Transverse colon (tissue), 4 donors: ENCODE results near the gene FGGY. TPM values are rescaled to one million over a fixed set of nuclear protein-coding genes. Genes with fewer than 3 reads are reported as not detected.

Experiments used
- DNase-seq: peaks from one replicate; pipeline ENCODE4 v3.0.0-alpha.2; 2019
- H3K27ac ChIP-seq, 4 donors: fragments of 200-600 bp; sonication (generic); 2 replicates each; pipeline ENCODE4 v1.5.1; 2016 to 2018; ENCODE audit warnings: inconsistent platforms in 4 of 4
- H3K27me3 ChIP-seq: fragments of 200-600 bp; sonication (generic); 2 replicates; pipeline ENCODE4 v1.5.1; 2017; ENCODE audit warnings: inconsistent platforms
- H3K36me3 ChIP-seq, 4 donors: fragments of 200-600 bp; sonication (generic); 2 replicates each; pipeline ENCODE4 v1.5.1; 2017 to 2019; ENCODE audit warnings: inconsistent platforms in 4 of 4
- H3K4me1 ChIP-seq, 4 donors: fragments of 200-600 bp; sonication (generic); 2 replicates each; pipeline ENCODE4 v1.5.1; 2017 to 2020; ENCODE audit warnings: inconsistent platforms in 4 of 4
- H3K4me3 ChIP-seq, 4 donors: fragments of 200-600 bp; sonication (generic); 1 replicate in 1 of 4; 2 replicates in 3 of 4; pipeline versions ENCODE4 v1.5.1 to v1.6.1; 2017 to 2019; ENCODE audit warnings: inconsistent platforms in 4 of 4
- H3K9me3 ChIP-seq, 2 donors: fragments of 200-600 bp; sonication (generic); 2 replicates each; pipeline ENCODE4 v1.5.1; 2017 to 2019; ENCODE audit warnings: inconsistent platforms in 2 of 2
- CTCF ChIP-seq, 5 experiments: fragments of 200-600 bp in 3 of 5; fragments of 450-650 bp in 2 of 5; sonication (generic) in 3 of 5; IDR thresholded peaks; 1 replicate in 2 of 5; 2 replicates in 3 of 5; pipeline ENCODE4 v1.5.1; 2016 to 2017; ENCODE audit warnings: antibody characterized with exemption in 5 of 5, inconsistent platforms in 3 of 5, mild to moderate bottlenecking in 2 of 5, moderate library complexity in 1 of 5
- EP300 ChIP-seq: sonication (generic); formaldehyde crosslinking; IDR thresholded peaks from one replicate; pipeline ENCODE4 v1.6.1; 2017; ENCODE audit warnings: antibody characterized with exemption, low read depth
- POLR2A ChIP-seq: fragments of 450-650 bp; IDR thresholded peaks from one replicate; pipeline ENCODE4 v1.6.1; 2016; ENCODE audit warnings: antibody characterized with exemption, mild to moderate bottlenecking, moderate library complexity
- POLR2AphosphoS5 ChIP-seq, 3 donors: sonication (generic); formaldehyde crosslinking; IDR thresholded peaks; one replicate each; pipeline ENCODE4 v1.6.1; 2016; ENCODE audit warnings: antibody characterized with exemption in 3 of 3
- WGBS, 2 donors: methylation state at CpG; one replicate each; pipeline ENCODE4 v1.1.5; 2018; ENCODE audit warnings: low coverage in 1 of 2; 5-methylcytosine and 5-hydroxymethylcytosine counted together
- in situ Hi-C, 4 donors: fragments of 200-750 bp; cut with MboI; loops; one replicate each; pipeline versions ENCODE4 v1.15.0 to v1.15.1; 2017; ENCODE audit warnings: low sequenced_read_pairs in 3 of 4, low pct_ligation_motif_present in 1 of 4, low pct_unique_long_range_greater_than_20kb in 1 of 4
- intact Hi-C: fragments of 100-400 bp; cut with DNase I; formaldehyde crosslinking; loops from one replicate; pipeline ENCODE4 v1.15.1; 2023; ENCODE audit warnings: low total_unique reads
- total RNA-seq, 4 donors: library from RNA; depleted of rRNA; stranded (reverse); fragments of >200 nt; gene quantifications; one replicate each; pipeline ENCODE4 v1.1.0, GENCODE V29; 2016

FGGY gene
- total RNA-seq, 4 donors from 2014 or later: 18.2 to 97.7 (median 27.1) TPM

GRCh38 chr1:59428828-59429227 is 131.9 kb downstream of the FGGY start:
- WGBS, 2 donors: 71 to 80% methylated on average over 2 to 6 of the region's 6 CpGs
- Histone ChIP-seq H3K27me3 (no peaks in the 10 kb centered on the region), H3K9me3 (no peaks in the 10 kb centered on the region), H3K4me1 (peaks cover 0 to 18% (median 2%) of the 10 kb centered on the region in 4 donors), H3K36me3 (no peaks in the 10 kb centered on the region), H3K4me3 (no peak overlapping the region), H3K27ac (peak overlapping the region in 1 of 4 donors; percentile 43)
- DNase-seq: peak; percentile 45
- intact Hi-C loops: no loop called here
- in situ Hi-C loops: no loop called here
- TF ChIP-seq POLR2AphosphoS5 (IDR thresholded peaks at IDR 0.05): no peak
- no peak for TF ChIP-seq CTCF (IDR thresholded peaks at IDR 0.05)
- TF ChIP-seq POLR2A: no peak
- TF ChIP-seq EP300: no peak

GRCh38 chr1:59429656-59430055 is 132.8 kb downstream of the FGGY start:
- no peak for DNase-seq
- peaks cover 0 to 25% (median 4%) of the 10 kb centered on the region in 4 donors for H3K4me1 ChIP-seq
- TF ChIP-seq POLR2AphosphoS5 (IDR thresholded peaks at IDR 0.05) (no peak), POLR2A (no peak), CTCF (IDR thresholded peaks at IDR 0.05) (no peak), EP300 (no peak)
- WGBS, 2 donors: 50 to 71% methylated on average over 3 of the region's 3 CpGs
- H3K27ac ChIP-seq: peak overlapping the region in 1 of 4 donors; percentile 43
- in situ Hi-C loops: no loop called here
- intact Hi-C loops: no loop called here
- no peak overlapping the region for H3K4me3 ChIP-seq
- no peaks in the 10 kb centered on the region for H3K36me3 ChIP-seq
- no peaks in the 10 kb centered on the region for H3K9me3 ChIP-seq
- H3K27me3 ChIP-seq: no peaks in the 10 kb centered on the region

GRCh38 chr1:59431566-59432294 is 134.8 kb downstream of the FGGY start:
- Histone ChIP-seq H3K36me3 (no peaks in the 10 kb centered on the region), H3K27me3 (no peaks in the 10 kb centered on the region), H3K27ac (no peak overlapping the region), H3K9me3 (no peaks in the 10 kb centered on the region), H3K4me3 (no peak overlapping the region), H3K4me1 (peaks cover 0 to 25% (median 4%) of the 10 kb centered on the region in 4 donors)
- no peak for DNase-seq
- intact Hi-C loops (no loop called here), in situ Hi-C loops (no loop called here)
- 44 to 77% methylated on average over 1 to 3 of the region's 3 CpGs for WGBS, 2 donors
- TF ChIP-seq EP300 (no peak), CTCF (IDR thresholded peaks at IDR 0.05) (no peak), POLR2AphosphoS5 (IDR thresholded peaks at IDR 0.05) (no peak)

GRCh38 chr1:59432531-59433439 is 135.9 kb downstream of the FGGY start:
- no peaks in the 10 kb centered on the region for H3K9me3 ChIP-seq
- no peaks in the 10 kb centered on the region for H3K36me3 ChIP-seq
- in situ Hi-C loops (no loop called here), intact Hi-C loops (no loop called here)
- H3K27ac ChIP-seq: peak overlapping the region in 1 of 4 donors; percentile 22
- no peaks in the 10 kb centered on the region for H3K27me3 ChIP-seq
- H3K4me1 ChIP-seq: peaks cover 0 to 25% (median 4%) of the 10 kb centered on the region in 4 donors
- DNase-seq: no peak
- TF ChIP-seq POLR2AphosphoS5 (IDR thresholded peaks at IDR 0.05) (no peak), EP300 (no peak), CTCF (IDR thresholded peaks at IDR 0.05) (no peak), POLR2A (no peak)
- WGBS, 2 donors: 48 to 65% methylated on average over 3 to 6 of the region's 6 CpGs
- no peak overlapping the region for H3K4me3 ChIP-seq
